Activated CD4-positive, alpha-beta T cell treated with anti-CD3 and anti-CD28 coated beads for 24 hours (primary cell): ENCODE results near the gene USP44.
"Not testable (repeated sequence)": the region's sequence is repeated elsewhere in the genome, so short reads cannot be mapped to it uniquely, and the experiment has no call there.

Source experiments
- DNase-seq, 2 donors: peaks; one replicate each; pipeline ENCODE4 v3.0.0-alpha.2; 2020; ENCODE audit warnings: low read depth in 2 of 2

USP44 gene

GRCh38 chr12:95509300-95509699 lies 42.0 kb downstream of the USP44 start:
- DNase-seq, result no peak

GRCh38 chr12:95506707-95507523 lies 44.4 kb downstream of the USP44 start:
- DNase-seq, result no peak

GRCh38 chr12:95505039-95505438 lies 46.2 kb downstream of the USP44 start:
- DNase-seq, result no peak

- DNase-seq, result no peak
Measured at GRCh38 chr12:95504140-95504539, 47.1 kb downstream of the USP44 start.

GRCh38 chr12:95499772-95500171 lies 51.5 kb downstream of the USP44 start:
- no peak for DNase-seq

- DNase-seq, result no peak
Measured at GRCh38 chr12:95498968-95499367, 52.3 kb downstream of the USP44 start.

- no peak for DNase-seq
Measured at GRCh38 chr12:95497031-95497430, 54.2 kb downstream of the USP44 start.

GRCh38 chr12:95495433-95495832 lies 55.8 kb downstream of the USP44 start:
- DNase-seq, result no peak

GRCh38 chr12:95494888-95495287 lies 56.4 kb downstream of the USP44 start:
- DNase-seq, result no peak

- no peak for DNase-seq
Measured at GRCh38 chr12:95492462-95492861, 58.8 kb downstream of the USP44 start.

GRCh38 chr12:95487024-95487423 lies 64.3 kb downstream of the USP44 start:
- no peak for DNase-seq

GRCh38 chr12:95484524-95484923 lies 66.8 kb downstream of the USP44 start:
- DNase-seq, result no peak

GRCh38 chr12:95482564-95482963 lies 68.7 kb downstream of the USP44 start:
- DNase-seq, result not testable (repeated sequence)

GRCh38 chr12:95481888-95482287 lies 69.4 kb downstream of the USP44 start:
- DNase-seq, result no peak

GRCh38 chr12:95481072-95481471 lies 70.2 kb downstream of the USP44 start:
- no peak for DNase-seq

GRCh38 chr12:95480230-95480629 lies 71.0 kb downstream of the USP44 start:
- DNase-seq, result no peak

GRCh38 chr12:95474660-95474958 lies 76.7 kb downstream of the USP44 start:
- no peak for DNase-seq

GRCh38 chr12:95473884-95474659 lies 77.2 kb downstream of the USP44 start, which contains the start of gene METAP2:
Gene METAP2 (plus strand): TSS chr12:95474152. CDS start chr12:95474180, 28 bp downstream.
- DNase-seq, result peak; percentile 89 to 90

GRCh38 chr12:95473231-95473883 lies 77.9 kb downstream of the USP44 start:
- DNase-seq, result peak in 1 of 2 donors; percentile 6

GRCh38 chr12:95470300-95470699 lies 81.0 kb downstream of the USP44 start:
- no peak for DNase-seq
